Activated CD8-positive, alpha-beta T cell treated with anti-CD3 and anti-CD28 coated beads for 36 hours (primary cell): Measurements from ENCODE around the gene ERLEC1. TPM values are rescaled to one million over a fixed set of nuclear protein-coding genes. Genes with fewer than 3 reads are reported as not detected.

ENCODE experiments used
- ATAC-seq: fragments of 200-7000 bp; cut with Tn5 transposase; one replicate; pipeline ENCODE4 v1.10.0; 2021; ENCODE audit warnings: mild to moderate bottlenecking, moderate library complexity
- CTCF ChIA-PET: fragments of 350-600 bp; sonication (Branson Sonifier 250); formaldehyde crosslinking; loops from one replicate; lab custom pipeline; 2021; ENCODE audit warnings: antibody characterized with exemption; lab: Charles Lee
- POLR2A ChIA-PET: fragments of 350-600 bp; sonication (Branson Sonifier 250); formaldehyde crosslinking; loops from one replicate; lab custom pipeline; 2021; ENCODE audit warnings: antibody characterized with exemption; lab: Charles Lee
- DNase-seq: peaks from one replicate; pipeline ENCODE4 v3.0.0-alpha.2; 2020
- H3K27ac Mint-ChIP-seq: one replicate; pipeline ENCODE4 v1.8.0; 2021; ENCODE audit warnings: mild to moderate bottlenecking, mixed read lengths
- H3K27me3 Mint-ChIP-seq: one replicate; pipeline ENCODE4 v1.8.0; 2021; ENCODE audit warnings: mixed read lengths
- H3K36me3 Mint-ChIP-seq: one replicate; pipeline ENCODE4 v1.8.0; 2021; ENCODE audit warnings: low read depth, mixed read lengths
- H3K4me1 Mint-ChIP-seq: one replicate; pipeline ENCODE4 v1.8.0; 2021; ENCODE audit warnings: low read depth, mixed read lengths
- H3K4me3 Mint-ChIP-seq: one replicate; pipeline ENCODE4 v1.8.0; 2021; ENCODE audit warnings: mild to moderate bottlenecking, moderate library complexity, mixed read lengths
- H3K9me3 Mint-ChIP-seq: one replicate; pipeline ENCODE4 v1.8.0; 2021; ENCODE audit warnings: mixed read lengths
- intact Hi-C: fragments of 100-400 bp; cut with micrococcal nuclease; formaldehyde crosslinking; loops from one replicate; pipeline ENCODE4 v1.10.0; 2022
- total RNA-seq, 2 experiments: library from RNA; stranded (reverse); gene quantifications; one replicate each; pipeline ENCODE4 v1.2.3, GENCODE V29; 2021
- TF ChIP-seq, protein P1 (sequence below): fragments of 200-600 bp; IDR thresholded peaks from one replicate; pipeline ENCODE4 v1.8.0; 2022; ENCODE audit warnings: antibody characterized with exemption, mild to moderate bottlenecking

Gene ERLEC1
- total RNA-seq, 2 experiments from 2014 or later = 15.6 to 19.2 TPM

DNA sequence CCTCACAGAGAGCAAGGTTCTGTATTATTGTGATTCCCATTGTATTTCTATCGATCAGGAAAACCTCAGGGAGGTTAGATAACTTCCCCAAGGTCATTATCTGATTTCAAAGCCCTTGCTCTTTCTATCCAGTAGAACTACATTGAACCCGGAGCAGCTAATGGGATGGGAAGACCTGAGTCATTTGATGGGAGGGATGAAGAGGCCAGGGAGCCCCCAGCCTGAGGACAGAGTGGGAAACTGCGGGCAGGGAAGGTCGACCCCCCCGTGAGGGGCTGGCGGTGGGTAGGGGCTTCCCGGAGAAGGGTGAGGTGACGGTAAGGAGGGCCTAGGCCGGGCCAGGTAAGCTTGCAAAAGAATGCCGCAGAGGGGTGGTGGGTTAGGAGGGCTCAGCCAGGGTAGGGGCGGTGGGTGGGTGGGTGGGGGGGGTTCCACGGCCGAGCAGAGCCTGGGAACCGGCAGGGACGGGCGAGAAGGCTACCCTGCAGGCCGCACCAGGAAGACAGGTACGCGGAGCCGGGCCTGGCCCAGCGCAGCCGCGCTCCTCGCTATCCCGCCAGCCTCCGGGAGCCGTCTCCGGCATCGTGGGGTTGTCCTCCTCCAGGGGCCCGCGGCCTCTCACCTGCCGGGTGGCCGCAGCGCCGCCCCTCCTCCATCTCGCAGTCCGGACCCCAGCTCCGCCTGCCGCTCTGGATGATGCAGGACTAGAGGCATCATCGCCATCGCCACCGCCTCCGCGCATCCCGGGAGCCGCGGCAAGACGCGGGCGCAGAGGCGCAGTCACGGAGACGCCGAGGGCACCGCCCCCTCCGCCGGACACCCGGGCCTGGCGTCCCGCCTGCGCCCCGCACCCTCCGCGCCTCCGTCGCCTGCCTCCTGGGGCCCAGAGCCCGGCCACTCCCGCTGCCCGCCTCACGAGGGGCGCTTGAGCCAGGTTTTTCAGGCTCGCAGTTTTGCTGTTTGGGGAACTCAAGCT, 72.7 kb downstream of the ERLEC1 start, which contains the start of gene GPR75:
TSS of gene GPR75 (minus strand) at position 762 of the 976 bp plus-strand sequence. CDS start 5,211 bp downstream, outside the sequence.
- TF ChIP-seq, protein P1, sequence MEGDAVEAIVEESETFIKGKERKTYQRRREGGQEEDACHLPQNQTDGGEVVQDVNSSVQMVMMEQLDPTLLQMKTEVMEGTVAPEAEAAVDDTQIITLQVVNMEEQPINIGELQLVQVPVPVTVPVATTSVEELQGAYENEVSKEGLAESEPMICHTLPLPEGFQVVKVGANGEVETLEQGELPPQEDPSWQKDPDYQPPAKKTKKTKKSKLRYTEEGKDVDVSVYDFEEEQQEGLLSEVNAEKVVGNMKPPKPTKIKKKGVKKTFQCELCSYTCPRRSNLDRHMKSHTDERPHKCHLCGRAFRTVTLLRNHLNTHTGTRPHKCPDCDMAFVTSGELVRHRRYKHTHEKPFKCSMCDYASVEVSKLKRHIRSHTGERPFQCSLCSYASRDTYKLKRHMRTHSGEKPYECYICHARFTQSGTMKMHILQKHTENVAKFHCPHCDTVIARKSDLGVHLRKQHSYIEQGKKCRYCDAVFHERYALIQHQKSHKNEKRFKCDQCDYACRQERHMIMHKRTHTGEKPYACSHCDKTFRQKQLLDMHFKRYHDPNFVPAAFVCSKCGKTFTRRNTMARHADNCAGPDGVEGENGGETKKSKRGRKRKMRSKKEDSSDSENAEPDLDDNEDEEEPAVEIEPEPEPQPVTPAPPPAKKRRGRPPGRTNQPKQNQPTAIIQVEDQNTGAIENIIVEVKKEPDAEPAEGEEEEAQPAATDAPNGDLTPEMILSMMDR = no peak
- Mint-ChIP-seq H3K27ac (no peak within 1 kb of the TSS), H3K9me3 (no peaks in the 10 kb centered on the region), H3K4me3 (no peak within 1 kb of the TSS), H3K36me3 (peaks cover 2% of the 10 kb centered on the region), H3K4me1 (peaks cover 6% of the 10 kb centered on the region), H3K27me3 (no peaks in the 10 kb centered on the region)
- POLR2A ChIA-PET = no interaction called here
- ATAC-seq = no peak
- intact Hi-C loops = no loop called here
- DNase-seq = no peak
- CTCF ChIA-PET = no interaction called here

DNA sequence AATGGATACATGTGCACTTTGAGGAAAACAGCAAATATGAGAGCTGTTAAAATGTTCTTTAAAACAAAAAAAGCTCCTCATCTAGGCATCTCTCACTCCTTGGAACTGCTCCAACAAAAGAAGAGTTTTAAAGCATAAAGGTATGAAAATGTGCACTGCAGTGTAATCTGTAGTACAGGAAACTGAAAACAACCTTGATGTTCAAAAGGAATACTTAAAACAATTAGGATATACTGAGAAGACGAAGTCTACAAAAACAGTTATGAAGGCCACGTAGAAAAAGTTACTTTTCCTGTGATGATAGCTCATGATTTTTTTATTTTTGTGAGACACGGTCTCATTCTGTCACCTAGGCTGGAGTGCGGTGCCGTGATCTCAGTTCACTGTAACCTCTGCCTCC, 75.0 kb downstream of the ERLEC1 start:
- Mint-ChIP-seq H3K27ac (no peak overlapping the region), H3K27me3 (no peaks in the 10 kb centered on the region), H3K4me3 (no peak overlapping the region), H3K9me3 (no peaks in the 10 kb centered on the region), H3K4me1 (peaks cover 6% of the 10 kb centered on the region), H3K36me3 (peaks cover 16% of the 10 kb centered on the region)
- ChIA-PET POLR2A (no interaction called here), CTCF (no interaction called here)
- ATAC-seq (no peak), DNase-seq (no peak)
- intact Hi-C loops = no loop called here
- TF ChIP-seq, protein P1 = no peak

DNA sequence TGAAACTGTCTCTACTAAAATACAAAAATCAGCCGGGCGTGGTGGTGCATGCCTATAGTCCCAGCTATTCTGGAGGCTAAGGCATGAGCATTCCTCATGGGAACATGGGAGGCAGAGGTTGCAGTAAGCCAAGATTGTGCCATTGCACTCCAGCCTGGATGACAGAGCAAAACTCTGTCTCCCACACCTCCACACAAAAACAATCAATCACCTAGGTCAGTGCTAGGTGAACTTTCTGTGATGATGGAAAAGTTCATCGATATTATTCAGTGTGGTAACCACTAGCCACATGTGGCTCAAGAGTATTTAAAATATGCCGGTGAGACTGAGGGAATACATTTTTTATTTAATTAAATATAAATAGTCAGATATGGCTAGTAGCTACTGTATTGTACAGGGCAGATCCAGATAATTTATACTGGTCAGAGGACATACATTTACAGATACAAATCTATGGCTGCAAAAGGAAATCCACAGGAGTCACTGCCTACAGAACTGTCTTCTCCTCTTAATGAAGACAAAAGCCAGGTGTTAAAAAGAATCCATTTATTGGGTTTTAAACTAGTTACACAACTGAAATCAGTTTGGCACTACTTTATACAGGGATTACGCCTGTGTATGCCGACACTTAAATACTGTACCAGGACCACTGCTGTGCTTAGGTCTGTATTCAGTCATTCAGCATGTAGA, 76.8 kb downstream of the ERLEC1 start:
- H3K9me3 Mint-ChIP-seq = no peaks in the 10 kb centered on the region
- POLR2A ChIA-PET = no interaction called here

DNA sequence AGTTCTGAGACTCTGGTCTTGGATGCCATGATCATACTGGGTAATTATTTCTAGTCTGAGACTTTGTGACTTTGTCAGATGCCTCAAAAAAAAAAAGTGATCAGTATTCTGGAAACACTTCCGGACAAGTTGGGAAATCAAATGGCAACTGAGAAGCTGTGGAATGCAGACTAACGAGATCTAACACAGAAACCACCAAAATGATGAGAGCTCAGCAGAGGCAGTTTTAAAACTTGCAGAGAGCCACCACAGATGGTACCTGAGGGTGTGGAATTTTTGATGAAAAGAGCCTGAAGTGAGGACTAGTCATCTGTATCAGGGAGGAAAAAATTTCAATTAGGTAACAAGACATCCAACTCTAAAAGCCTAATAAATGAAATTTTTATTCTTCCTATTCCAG, 78.4 kb downstream of the ERLEC1 start:
- Mint-ChIP-seq H3K36me3 (peaks cover 20% of the 10 kb centered on the region), H3K4me3 (no peak overlapping the region), H3K4me1 (peaks cover 6% of the 10 kb centered on the region), H3K9me3 (no peaks in the 10 kb centered on the region), H3K27me3 (no peaks in the 10 kb centered on the region), H3K27ac (no peak overlapping the region)
- POLR2A ChIA-PET = interaction anchor here (0.7 kb wide), 1 partner anchor 1368 kb away, joined by 3 read pairs; no protein-coding TSS in a partner anchor
- CTCF ChIA-PET = interaction anchor here (0.6 kb wide), 1 partner anchor 27 kb away, joined by 4 read pairs; no protein-coding TSS in a partner anchor
- intact Hi-C loops = no loop called here
- no peak for DNase-seq
- ATAC-seq = no peak
- TF ChIP-seq, protein P1 = no peak

More for the DNA sequence above, 76.8 kb downstream of the ERLEC1 start:
- DNase-seq (no peak), ATAC-seq (no peak)
- Mint-ChIP-seq H3K27me3 (no peaks in the 10 kb centered on the region), H3K36me3 (peaks cover 19% of the 10 kb centered on the region), H3K4me3 (no peak overlapping the region), H3K4me1 (peaks cover 6% of the 10 kb centered on the region), H3K27ac (no peak overlapping the region)
- TF ChIP-seq, protein P1 = no peak
- CTCF ChIA-PET = no interaction called here
- intact Hi-C loops = no loop called here
